Measurements from ENCODE around the gene TENM3.

TENM3 gene

GRCh38 chr4:182208526-182209050, 34.6 kb upstream of the TENM3 start:
- Histone ChIP-seq H3K36me3 (replicated peaks; ENCODE audit: insufficient read depth, low read length) (no peaks in the 10 kb centered on the region), H3K79me2 (ENCODE audit: low read length) (no peaks in the 10 kb centered on the region), H3K4me1 (ENCODE audit: low read length) (no peaks in the 10 kb centered on the region), H3K9me3 (replicated peaks; ENCODE audit: insufficient read depth, low read length) (no peaks in the 10 kb centered on the region), H3K27me3 (replicated peaks; ENCODE audit: insufficient read depth, low read length) (no peaks in the 10 kb centered on the region), H3F3A (ENCODE audit: insufficient read depth, low read length) (no peaks in the 10 kb centered on the region), H3K9ac (ENCODE audit: low read length) (no peak overlapping the region), H4K20me1 (ENCODE audit: insufficient read depth, low read length) (no peaks in the 10 kb centered on the region), H3K4me2 (ENCODE audit: low read depth, low read length) (no peak overlapping the region), H2AFZ (ENCODE audit: low read length) (no peak overlapping the region), H3K27ac (ENCODE audit: low read length) (no peak overlapping the region), H3K9me2 (replicated peaks; ENCODE audit: insufficient read depth, low read length) (no peaks in the 10 kb centered on the region), H3K4me3 (ENCODE audit: low read length) (no peak overlapping the region)
- TF ChIP-seq CTCF (IDR thresholded peaks at IDR 0.05; ENCODE audit: low read length): no peak
- no peak for DNase-seq

DNA sequence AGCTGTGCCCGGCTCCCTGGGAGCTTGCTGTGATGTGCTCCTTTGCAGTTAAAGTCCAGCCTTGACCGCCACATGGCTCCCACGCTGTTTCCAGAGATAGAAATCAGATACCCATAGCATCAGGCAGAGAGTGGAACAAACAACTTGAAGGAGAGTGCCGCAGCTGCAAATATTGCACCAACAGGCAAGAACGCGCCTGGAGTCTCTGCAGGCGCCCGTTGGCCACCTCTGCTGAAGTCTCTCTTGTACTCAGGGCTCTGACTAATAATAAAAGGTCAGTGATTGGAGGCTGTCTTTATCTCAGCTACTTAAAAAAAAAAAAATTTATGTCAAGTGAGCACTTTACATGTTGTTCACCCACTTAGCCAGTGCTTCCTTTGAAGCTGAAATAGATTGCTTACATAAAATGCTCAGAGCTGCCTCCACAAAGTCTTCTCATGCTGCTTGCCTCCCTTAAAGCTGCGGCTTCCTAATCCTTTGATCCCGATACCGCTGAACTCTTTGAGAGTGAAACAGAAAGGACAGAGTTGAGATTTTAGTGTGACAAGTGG, 30.9 kb upstream of the TENM3 start:
- TF ChIP-seq EZH2 (optimal IDR thresholded peaks at IDR 0.05; ENCODE audit: low read depth, low read length) (no peak), EZH2phosphoT487 (IDR thresholded peaks at IDR 0.05; ENCODE audit: low read length) (no peak), CTCF (IDR thresholded peaks at IDR 0.05; ENCODE audit: low read length) (no peak)
- Histone ChIP-seq H3K4me1 (ENCODE audit: low read length) (no peaks in the 10 kb centered on the region), H3K9me2 (replicated peaks; ENCODE audit: insufficient read depth, low read length) (no peaks in the 10 kb centered on the region), H3K27me3 (replicated peaks; ENCODE audit: insufficient read depth, low read length) (no peaks in the 10 kb centered on the region), H3F3A (ENCODE audit: insufficient read depth, low read length) (no peaks in the 10 kb centered on the region), H3K9ac (ENCODE audit: low read length) (no peak overlapping the region), H3K36me3 (replicated peaks; ENCODE audit: insufficient read depth, low read length) (no peaks in the 10 kb centered on the region), H3K79me2 (ENCODE audit: low read length) (no peaks in the 10 kb centered on the region), H3K4me2 (ENCODE audit: low read depth, low read length) (no peak overlapping the region), H3K4me3 (ENCODE audit: low read length) (no peak overlapping the region), H3K27ac (ENCODE audit: low read length) (no peak overlapping the region), H4K20me1 (ENCODE audit: insufficient read depth, low read length) (no peaks in the 10 kb centered on the region), H2AFZ (ENCODE audit: low read length) (no peak overlapping the region), H3K9me3 (replicated peaks; ENCODE audit: insufficient read depth, low read length) (no peaks in the 10 kb centered on the region)
- DNase-seq: no peak

GRCh38 chr4:182213004-182213403, 30.2 kb upstream of the TENM3 start:
- TF ChIP-seq EZH2 (optimal IDR thresholded peaks at IDR 0.05; ENCODE audit: low read depth, low read length) (no peak), CTCF (IDR thresholded peaks at IDR 0.05; ENCODE audit: low read length) (no peak), EZH2phosphoT487 (IDR thresholded peaks at IDR 0.05; ENCODE audit: low read length) (no peak)
- no peaks in the 10 kb centered on the region for H3K9me3 ChIP-seq (replicated peaks; ENCODE audit: insufficient read depth, low read length)
- H3K4me1 ChIP-seq (ENCODE audit: low read length): no peaks in the 10 kb centered on the region
- H3F3A ChIP-seq (ENCODE audit: insufficient read depth, low read length): no peaks in the 10 kb centered on the region
- no peak overlapping the region for H3K4me2 ChIP-seq (ENCODE audit: low read depth, low read length)
- no peaks in the 10 kb centered on the region for H3K79me2 ChIP-seq (ENCODE audit: low read length)
- H3K9ac ChIP-seq (ENCODE audit: low read length): no peak overlapping the region
- H3K4me3 ChIP-seq (ENCODE audit: low read length): no peak overlapping the region
- H3K27ac ChIP-seq (ENCODE audit: low read length): no peak overlapping the region
- no peaks in the 10 kb centered on the region for H4K20me1 ChIP-seq (ENCODE audit: insufficient read depth, low read length)
- H2AFZ ChIP-seq (ENCODE audit: low read length): no peak overlapping the region
- H3K27me3 ChIP-seq (replicated peaks; ENCODE audit: insufficient read depth, low read length): no peaks in the 10 kb centered on the region
- DNase-seq: no peak
- H3K9me2 ChIP-seq (replicated peaks; ENCODE audit: insufficient read depth, low read length): no peaks in the 10 kb centered on the region
- no peaks in the 10 kb centered on the region for H3K36me3 ChIP-seq (replicated peaks; ENCODE audit: insufficient read depth, low read length)

All from MM.1S (cell line).